AG08396 (cell line): Measurements from ENCODE around the gene PHTF1.
A peak's percentile ranks its signal among the peaks of the same experiment; 100 is the strongest.

ENCODE experiments used
- DNase-seq: peaks from one replicate; pipeline ENCODE4 v3.0.0; 2012; ENCODE audit warnings: low spot score, mixed read lengths

Gene PHTF1

DNA sequence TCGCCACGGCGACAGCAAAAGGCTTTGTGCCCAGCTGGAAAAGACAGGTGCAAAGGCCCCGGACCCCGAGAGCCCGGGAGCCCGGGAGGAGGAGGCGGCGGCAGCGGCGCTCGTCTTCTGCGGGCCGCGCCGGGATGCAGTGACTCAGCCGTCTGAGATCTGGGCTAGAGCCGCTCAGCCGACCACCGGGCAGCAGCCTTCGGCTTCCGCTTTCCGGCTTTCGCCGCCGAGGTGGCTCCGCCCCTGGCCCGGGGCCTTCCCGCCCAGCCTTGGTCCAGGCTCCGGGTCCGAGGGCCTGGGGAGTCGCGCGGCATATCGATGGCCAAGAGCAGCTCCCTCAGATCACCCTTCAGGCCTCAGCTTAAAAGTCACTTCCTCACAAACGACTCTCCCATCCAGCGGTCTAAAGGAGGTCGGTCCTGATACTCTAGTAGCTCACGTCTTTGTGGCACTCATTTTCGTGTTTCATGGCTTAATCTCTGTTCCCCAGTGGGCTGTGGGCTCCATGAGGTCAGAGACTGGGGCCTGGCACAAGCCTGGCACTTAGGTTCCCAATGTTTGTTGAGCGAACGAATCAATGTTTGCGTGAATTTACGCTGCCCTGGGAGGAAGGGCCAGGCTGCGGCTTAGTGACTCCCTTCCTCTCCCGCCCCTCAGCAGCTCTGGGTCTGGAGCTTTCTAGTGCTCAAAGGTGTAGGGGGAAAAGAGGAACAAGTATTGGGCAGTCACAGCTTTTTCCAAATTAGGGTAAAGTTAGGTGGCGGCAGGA, at the start of gene PHTF1:
Gene PHTF1, minus strand, starts transcription at position 154 of the 769 bp plus-strand sequence. CDS start 783 bp downstream, outside the sequence.
- peak; percentile 90 for DNase-seq

DNA sequence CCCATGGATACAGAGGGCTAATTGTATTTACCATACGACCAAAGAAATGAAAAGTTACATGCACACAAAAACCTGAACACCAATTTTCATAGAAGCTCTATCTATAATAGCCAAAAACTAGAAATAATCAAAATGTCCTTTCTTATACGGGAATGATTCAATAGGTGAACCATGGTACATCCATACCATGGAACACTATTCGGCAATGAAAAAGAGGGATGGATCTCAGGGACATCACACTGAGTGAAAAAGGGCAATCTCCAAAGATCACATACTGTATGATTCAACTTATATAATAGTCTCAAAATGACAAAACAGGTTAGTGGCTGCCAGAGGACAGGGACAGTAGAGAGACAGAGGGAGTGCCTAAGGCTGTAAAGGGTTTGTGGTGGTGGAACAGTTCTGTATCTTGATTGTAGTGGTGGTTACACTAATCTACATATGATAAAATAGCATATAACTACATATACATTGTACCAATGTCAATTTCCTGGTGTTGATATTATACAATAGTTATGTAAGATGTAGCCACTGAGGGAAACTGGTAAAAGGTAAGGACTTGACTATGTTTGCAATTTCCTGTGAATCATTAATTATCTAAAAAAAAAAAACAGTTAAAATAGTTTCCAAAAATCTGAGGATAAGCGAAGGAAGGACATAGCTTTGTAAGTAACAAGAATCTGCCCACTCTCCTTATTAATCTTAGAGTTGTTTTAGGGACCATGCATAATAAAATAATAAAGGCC, 49.3 kb upstream of the PHTF1 start:
- no peak for DNase-seq

GRCh38 chr1:113805639-113806038, 46.4 kb upstream of the PHTF1 start:
- no peak for DNase-seq

DNA sequence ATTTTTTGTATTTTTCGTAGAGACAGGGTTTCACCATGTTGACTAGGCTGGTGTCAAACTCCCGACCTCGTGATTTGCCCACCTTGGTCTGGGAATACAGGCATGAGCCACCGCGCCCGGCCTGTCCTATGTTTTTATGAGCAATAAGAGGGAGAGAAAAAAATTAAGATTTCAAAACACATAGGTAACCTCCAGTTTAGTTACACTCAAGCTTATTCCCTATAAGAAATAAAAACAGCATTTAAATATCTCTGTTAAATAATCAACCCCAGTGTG, 45.9 kb upstream of the PHTF1 start:
- DNase-seq = no peak

GRCh38 chr1:113804421-113805255, 45.4 kb upstream of the PHTF1 start:
- peak; percentile 70 for DNase-seq

- no peak for DNase-seq
These were observed 43.2 kb upstream of the PHTF1 start for GRCh38 chr1:113802367-113803007.

DNA sequence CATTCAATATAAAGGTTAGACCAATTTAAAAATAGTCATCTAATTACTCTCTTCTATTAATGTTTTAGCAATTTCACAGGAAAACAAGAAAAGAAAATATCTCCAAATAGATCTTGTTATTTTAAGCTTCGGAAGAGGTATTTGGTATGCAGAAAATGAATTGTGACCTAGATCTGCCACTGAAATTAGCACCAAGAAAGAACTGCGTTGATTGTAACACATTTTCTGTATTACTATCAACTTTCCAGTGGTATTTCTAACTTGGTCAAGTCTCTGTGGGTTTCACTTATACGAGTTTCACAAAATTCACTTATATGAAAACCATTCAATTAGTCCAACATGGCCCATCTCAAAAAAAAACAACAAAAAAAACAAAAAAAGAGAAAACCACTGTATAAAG, 41.2 kb upstream of the PHTF1 start:
- no peak for DNase-seq

DNA sequence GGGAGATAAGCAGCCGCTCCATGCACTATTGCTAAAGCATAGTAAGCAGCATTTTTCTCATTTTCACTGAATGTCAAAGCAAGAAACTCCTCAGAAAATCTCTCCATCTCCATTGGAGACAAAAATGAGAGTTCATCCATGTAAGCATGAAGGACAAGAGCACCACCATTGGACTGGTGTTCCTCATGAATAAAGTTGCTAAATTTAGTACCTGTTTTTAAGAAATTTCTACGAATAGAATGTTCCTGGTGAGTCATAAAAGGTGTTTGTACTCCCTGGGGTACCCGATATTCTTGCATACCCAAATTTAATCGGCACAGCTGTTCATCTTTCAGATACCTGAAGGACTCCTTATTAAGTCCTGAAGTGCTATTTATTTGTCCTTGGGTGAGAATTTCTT, 38.2 kb upstream of the PHTF1 start:
- no peak for DNase-seq

GRCh38 chr1:113793878-113794834, 34.9 kb upstream of the PHTF1 start:
- no peak for DNase-seq

DNA sequence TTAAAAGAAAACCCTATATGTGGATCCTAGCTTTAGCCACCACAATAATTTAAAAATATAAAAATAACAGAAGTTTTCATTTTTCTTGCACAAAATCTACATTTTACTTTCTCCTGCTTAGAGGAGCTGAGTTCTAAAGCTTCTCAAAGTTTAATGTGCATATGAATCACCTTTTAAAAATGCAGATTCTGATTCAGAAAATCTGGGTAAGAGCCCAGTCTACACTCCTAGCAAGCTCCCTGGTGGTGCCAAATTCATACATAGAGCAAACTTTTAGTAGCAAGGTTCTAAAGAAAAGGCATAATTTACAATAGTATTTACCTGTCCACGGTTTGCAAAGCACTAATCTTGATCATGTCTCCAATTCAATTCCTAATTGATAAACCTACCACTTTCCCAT, 33.7 kb upstream of the PHTF1 start:
- DNase-seq = peak; percentile 23

- DNase-seq = no peak
These were observed 33.2 kb upstream of the PHTF1 start for GRCh38 chr1:113792471-113792870.

DNA sequence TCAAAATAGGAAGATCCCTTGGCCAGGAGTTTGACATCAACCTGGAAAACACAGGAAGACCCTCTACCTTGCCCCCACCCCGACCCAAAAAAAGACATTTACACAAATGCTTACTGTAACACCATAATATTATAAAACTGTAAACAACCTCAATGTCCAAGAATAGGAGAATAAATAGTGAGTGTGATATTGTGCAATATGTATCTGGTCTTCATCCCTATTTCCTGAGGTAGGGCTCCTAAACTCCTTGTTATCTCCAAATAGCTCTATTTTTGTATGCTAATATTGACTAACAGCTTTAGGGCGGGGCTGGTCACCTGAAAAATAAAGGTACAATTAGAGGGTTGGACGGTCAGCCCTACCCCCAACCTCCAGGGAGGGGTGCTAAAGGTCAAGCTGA, 29.5 kb upstream of the PHTF1 start:
- DNase-seq = no peak

DNA sequence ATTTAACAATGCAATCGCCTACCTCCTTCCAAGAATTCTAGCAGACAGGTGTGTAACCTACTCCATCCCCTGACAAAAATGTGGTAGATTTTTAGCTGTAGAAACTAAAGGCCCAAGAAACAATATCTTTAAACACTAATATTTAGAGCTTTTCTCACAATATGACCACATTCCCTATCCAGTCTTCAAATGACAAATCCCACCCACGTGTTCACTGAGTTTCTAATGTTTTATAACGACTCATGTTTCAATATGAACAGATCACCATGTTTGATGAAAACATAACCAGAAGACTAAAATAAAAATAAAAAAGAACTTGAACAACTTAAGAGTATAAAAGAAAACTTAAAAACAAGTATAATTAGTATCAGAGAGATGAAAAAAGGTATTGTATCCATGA, 28.4 kb upstream of the PHTF1 start:
- no peak for DNase-seq

DNA sequence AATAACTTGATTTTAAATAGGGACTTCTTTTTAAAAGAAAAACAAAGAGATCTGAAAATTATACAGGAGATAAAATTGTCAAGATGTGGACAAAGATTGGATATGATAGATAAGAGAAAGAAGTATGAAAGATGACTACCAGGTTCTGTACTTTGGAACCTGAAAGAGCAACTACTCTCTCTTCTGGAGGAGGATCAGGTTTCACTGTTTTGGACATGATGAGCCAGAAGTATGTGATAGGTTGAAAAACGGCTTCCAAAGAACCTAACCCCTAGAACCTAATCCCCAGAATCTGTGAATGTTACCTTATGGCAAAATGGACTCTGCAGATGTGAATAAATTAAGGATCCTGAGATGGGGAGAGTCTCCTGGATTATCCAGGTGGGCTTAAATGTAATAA, 26.8 kb upstream of the PHTF1 start:
- no peak for DNase-seq

- no peak for DNase-seq
These were observed 25.0 kb upstream of the PHTF1 start for GRCh38 chr1:113784104-113784779.

GRCh38 chr1:113783254-113784103, 24.2 kb upstream of the PHTF1 start:
- DNase-seq = no peak

DNA sequence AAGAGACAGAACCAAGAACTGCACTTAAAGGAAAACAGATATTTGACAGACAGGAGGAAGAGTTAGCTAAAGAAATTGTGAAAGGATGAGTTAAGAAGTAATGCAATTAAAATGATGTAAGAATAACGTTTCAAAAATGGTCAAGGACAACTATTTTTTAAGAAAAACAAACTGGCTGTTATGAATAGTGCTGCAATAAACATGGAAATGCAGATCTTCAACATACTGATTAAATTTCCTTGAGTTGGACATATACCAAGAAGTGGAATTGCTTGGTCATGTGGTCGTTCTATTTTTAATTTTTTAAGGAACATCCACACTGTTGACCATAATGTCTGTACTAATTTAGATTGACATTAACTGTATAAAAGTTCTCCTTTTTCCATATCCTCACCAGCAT, 23.1 kb upstream of the PHTF1 start:
- no peak for DNase-seq

- DNase-seq = no peak
These were observed 21.3 kb upstream of the PHTF1 start for GRCh38 chr1:113780374-113781146.

DNA sequence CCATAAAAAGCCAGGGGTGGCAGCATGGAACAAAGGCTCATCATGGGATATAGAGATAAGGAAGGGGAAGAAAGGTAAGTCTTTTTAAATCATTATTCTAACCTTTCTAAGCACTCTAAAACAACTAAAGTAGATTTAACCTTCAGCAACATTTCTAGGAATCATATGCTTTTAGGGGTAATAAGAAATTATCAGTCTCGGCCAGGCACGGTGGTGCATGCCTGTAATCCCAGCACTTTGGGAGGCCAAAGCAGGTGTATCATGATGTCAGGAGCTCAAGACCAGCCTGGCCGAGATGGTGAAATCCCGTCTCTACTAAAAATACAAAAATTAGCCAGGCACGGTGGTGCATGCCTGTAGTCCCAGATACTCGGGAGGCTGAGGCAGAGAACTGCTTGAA, 20.3 kb upstream of the PHTF1 start:
- no peak for DNase-seq
